Measurements from ENCODE around the gene PTGIS.

The PTGIS gene

DNA sequence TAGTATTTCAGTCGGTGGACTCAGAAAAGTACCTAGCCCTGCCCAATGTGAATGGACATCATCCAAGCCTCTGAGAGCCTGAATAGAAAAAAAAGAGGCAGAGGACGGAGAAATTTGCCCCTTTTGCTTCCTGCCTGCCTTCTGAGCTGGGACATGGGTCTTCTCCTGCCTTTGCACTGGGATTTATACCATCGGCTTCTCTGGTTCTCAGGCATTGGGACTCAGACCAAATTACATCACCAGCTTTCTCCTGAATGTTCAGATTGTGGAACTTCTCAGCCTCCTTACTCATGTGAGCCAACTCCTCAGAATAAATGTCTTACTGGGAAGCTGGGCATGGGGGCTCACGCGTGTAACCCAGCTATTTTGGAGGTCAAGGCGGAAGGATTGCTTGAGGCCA is 105.3 kb downstream of the PTGIS start:
- no peak for DNase-seq

DNA sequence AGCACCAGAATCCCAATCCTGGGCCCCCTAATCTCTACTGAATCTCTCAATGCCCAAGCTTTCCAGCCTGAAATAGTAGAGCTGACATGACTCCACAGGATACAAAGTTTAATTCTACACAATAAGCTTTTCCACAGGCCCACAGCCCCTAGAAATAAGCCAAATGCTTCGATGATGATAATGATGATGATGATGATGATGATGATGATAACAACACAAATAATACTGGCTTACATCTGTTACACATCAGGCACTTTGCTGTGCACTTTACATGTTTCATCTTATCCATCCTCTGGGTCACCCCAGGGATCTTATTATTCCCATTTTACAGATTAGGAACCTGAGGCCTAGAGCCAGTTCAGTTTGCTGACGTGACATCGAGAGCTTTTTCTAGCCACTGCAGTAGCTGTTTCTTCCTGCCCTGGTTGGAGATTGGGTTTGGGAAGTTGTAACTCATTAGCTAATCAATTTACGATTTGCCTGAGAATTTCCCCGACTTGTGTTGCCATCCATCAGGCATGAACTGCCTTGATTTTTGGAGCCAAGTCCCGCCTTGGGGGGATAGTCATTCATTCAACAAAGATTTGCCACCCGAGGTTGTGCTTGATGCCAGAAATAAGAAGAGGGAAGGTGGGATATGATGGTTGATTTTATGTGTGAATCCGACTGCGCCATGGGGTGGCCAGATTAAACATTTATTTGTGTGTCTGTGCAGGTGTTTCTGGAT is 105.9 kb downstream of the PTGIS start:
- DNase-seq: no peak

DNA sequence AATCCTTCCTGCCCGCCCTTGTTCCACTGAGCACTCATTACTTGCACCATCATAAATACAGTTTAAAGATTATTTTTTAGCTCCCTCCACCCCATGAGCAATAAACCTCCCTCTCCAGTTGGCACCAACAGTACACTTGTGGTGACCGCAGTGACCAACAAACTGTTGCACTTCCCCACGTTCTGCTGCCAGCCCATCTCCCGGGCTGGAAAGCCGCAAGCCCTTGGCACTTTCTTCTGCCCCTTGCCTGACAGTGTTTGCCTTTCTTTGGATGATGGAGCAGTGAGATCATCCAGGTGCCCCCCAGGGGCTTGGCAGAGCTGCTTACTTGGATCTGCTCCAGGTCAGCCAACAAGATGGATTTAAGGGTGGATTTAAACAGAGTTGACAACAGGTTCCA is 107.0 kb downstream of the PTGIS start:
- no peak for DNase-seq

DNA sequence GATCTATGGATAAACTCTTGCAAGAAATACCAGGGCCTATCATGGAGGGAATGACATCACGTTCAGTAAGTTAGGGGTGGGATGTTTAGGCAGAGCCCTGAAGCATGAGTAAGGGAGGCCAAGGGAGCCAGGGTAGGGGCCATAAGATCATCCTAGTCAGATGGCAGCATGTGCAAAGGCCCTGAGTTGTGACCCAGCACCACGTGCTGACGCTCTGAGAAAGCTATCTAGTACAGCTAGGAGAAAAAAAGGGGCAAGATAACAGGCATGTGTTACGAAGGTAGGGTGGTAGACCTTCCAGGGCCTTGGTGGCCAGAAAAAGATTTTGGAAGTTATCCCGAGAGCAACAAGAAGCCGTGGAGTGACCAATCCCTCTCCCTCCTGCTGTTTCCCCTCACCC is 107.8 kb downstream of the PTGIS start:
- DNase-seq: no peak

DNA sequence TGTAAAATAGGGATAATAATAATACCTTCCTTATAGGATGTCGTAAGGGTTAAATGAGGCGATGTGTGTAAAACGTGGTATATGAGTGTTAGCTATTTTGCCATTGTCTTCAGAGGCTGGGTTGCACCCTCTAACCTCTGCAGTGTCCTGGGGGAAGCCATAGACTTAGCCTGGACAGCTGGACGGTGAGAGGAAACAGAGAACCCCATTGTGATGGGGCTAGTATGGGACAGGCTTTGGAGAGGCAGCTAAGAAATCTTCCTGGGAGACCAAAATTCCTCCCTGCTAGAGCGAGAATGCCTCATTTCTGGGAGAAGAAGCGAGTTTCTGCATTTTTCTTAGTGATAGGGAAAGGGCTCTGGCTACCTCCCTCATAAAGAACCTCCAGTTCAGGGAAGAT is 108.3 kb downstream of the PTGIS start:
- no peak for DNase-seq

DNA sequence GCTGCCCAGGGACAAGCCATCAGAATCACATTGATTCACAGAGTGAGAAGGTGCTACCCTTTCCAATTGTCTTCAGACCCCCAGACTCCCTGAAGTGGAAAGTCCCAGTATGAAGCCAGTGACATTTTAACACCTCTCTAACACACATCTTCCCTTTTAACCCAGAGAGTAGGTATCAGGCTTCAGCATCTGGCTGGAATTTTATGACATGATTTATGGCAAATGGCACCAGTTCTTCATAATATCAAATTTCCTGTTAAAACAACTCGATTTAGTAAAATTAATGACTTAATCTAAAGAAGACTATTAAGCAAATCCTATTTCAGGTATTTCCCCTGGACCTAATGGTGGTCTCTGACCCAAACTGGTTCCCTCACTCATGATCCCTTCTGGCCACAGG is 110.5 kb downstream of the PTGIS start:
- no peak for DNase-seq

DNA sequence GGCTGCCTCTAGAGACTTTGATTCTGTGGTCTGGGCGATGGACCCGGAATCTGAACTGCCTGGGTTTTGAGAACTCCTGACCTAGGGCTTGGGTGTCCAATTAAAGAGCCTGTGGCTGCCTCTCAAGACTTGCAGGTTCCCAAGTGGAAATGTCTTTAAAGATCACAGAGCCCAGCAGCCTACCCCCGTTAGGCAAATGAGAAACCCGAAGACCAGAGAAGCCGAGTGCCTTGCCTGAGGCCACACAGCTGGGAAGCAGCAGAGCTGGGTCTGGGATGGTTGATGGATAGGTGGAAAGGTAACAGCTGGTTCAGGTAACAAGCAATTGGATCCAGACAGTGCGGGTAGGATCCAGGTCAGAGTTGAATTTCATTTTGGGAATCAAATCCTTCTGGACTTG is 111.3 kb downstream of the PTGIS start:
- no peak for DNase-seq

DNA sequence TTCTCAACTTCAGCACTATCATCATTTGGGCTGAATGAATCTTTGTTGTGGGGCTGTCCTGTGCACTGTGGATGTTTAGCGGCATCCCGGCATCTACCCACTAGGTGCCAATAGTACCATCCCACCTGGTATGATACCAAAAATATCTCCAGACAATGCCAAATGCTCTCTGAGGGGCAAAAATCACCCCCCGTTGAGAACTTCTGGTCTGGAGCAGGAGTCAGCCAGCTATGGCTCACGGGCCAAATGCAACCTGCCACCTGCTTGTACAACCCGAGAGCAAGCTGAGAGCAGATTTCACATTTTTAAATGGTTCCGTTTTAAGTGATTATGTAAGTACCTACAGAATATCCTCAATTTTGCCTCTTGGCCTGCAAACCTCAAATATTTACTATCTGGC is 112.2 kb downstream of the PTGIS start:
- no peak for DNase-seq

Data from activated gamma-delta T cell treated with Interleukin-2 at 50 U/mL for 16 hours (primary cell).